ENCODE data around the gene HRH1.
"Not testable (repeated sequence)": the region's sequence is repeated elsewhere in the genome, so short reads cannot be mapped to it uniquely, and the experiment has no call there.

HRH1 gene

DNA sequence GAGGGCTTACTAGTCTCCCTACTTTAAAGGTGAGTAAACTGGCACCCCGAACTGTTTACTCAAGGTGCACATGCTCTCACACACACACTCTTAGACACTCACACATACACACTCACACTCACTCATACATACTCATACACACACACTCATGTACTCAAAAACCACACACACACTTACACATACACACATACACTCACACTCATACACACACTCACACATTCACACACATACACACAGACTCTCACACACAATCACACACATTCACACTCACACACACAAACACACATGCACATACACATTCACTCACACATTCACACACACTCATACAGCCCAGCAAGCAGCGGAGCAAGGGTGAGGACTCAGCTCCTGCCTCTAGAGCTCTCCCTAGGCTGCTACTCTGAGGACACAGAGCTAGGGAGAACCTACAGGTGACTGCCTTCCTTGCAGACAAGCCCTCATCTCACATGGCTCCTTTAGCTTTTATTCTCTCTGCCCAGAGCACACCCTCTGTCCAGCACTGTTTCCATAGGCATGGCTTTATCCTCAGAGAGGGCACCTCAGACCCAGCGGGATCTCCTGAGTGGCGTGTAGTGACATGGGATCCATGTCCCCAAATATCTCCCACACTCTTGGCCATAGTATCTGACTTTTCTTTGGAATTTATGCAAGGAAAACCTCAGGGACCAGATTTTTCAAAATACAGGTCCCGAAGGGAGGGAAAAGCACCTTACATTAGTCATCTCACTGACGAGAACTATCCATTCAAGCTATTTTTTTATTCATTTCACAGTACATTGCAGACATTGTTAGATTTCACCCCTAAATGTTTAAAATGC is 91.8 kb downstream of the HRH1 start:
- no peak for DNase-seq

GRCh38 chr3:11246663-11246970 is 92.3 kb downstream of the HRH1 start:
- no peak for DNase-seq

- no peak for DNase-seq
These were observed 93.1 kb downstream of the HRH1 start for GRCh38 chr3:11247362-11247761.

GRCh38 chr3:11248596-11248995 is 94.3 kb downstream of the HRH1 start:
- no peak for DNase-seq

DNA sequence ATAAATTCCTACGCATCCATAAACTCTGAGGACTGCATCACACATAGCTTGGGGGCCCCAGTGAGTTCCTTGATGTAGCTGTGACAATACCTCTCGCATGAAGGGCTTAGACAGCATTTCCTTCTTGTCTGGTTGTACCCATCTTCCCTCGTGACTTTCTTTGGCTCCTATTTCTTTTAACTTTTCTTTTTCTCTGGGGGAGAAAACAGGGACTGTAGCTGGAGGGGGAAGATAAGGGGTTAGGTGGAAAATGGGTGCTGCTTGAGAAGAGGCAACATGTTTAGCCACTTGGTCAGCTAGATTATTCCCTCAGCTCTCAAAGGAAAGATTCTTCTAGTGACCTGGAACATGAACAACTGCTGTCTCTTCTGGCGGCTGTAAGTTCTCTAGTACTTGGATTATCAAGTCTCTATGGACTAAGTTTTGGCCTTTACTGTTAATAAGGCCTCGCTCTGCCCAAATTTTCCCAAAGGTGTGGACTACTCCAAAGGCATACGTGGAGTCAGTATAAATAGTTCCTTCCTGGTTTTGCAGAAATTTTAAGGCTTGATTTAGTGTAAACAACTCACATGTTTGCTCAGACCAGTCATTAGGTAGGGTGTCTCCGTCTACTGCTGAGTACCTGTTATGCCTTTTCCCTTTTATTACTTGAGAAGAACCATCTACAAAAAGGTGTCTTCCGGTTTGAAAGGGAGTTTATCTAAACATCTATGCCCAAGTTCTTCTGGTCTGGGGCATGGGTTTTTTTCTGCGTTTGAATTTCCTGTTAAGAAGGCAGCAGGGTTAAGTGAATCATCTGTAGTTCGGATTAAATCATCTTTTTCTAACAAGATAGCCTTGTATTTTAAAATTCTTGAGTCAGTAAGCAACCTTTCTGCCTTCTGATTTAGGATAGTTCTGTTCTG is 96.9 kb downstream of the HRH1 start:
- no peak for DNase-seq

GRCh38 chr3:11251807-11252176 is 97.5 kb downstream of the HRH1 start:
- DNase-seq = no peak

GRCh38 chr3:11254876-11255275 is 100.6 kb downstream of the HRH1 start:
- no peak for DNase-seq

DNA sequence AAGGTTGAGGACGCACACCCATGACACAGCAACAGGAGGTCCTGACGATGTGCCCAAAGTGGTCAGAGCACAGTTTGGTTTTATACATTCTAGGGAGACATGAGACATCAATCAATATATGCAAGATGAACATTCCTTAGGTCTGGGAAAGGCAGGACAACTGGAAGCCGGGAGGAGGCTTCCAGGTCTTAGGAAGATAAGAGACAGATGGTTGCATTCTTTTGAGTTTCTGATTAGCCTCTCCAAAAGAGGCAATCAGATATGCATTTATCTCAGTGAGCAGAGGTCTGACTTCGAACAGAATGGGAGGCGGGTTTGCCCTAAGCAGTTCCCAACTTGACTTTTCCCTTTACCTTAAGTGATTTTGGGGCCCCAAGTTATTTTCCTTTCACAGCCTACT is 101.2 kb downstream of the HRH1 start:
- DNase-seq = not testable (repeated sequence)

GRCh38 chr3:11258958-11259357 is 104.7 kb downstream of the HRH1 start:
- DNase-seq = no peak

DNA sequence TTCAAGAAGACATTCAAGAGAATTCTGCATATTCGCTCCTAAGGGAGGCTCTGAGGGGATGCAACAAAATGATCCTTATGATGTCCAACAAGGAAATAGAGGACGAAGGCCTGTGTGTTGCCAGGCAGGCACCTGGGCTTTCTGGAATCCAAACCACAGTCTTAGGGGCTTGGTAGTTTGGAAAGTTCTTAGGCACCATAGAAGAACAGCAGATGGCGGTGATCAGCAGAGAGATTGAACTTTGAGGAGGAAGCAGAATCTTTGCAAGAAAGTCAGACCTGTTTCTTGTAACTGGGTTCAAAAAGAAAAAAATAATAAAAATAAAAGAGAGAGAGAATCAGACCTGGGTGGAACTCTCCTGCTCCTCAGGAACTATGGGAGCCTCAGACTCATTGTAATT is 106.2 kb downstream of the HRH1 start:
- no peak for DNase-seq

GRCh38 chr3:11269007-11269406 is 114.7 kb downstream of the HRH1 start:
- no peak for DNase-seq

DNA sequence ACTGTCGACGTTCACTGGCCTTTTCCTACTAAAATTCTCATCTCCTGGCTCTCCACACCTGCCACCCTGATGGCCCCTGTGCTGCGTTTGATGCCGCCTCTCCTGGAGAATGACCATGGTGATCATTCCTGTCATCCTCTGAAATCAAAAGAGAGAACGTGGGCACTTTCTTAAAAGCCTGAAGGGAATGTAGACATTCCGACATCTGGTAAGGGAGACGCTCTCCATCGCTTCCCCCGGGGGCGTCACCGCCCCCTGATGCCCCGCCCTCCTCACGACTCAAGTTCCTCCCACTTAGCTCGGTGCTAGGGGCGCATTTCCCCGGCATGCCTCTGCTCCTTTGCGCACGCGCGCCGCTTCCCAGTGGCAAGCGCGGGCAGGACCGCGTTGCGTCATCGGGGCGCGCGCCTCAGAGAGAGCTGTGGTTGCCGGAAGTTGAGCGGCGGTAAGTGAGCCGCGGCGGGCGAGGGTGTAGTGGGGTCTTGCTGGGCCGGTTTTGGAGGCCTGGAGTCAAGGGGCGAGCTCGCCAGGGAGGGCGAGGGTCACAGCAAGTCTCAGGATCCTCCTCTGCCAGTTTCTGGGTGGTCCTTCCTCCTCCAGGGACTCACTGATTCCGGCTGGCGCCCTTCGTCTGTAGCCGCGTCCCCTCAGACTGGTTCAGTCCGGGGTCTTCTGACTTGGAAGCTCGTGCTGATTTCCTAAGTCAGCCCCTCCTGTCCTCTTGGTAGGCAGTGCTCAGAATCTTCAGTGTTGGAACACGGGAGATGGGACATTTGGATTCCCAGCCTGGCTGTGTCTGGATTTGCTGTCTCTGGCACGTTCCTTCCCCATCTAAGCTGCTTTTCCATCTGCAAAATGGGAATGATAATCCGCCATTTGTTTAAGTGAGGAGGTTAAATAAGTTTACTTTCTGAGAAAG is 118.0 kb downstream of the HRH1 start, which contains the start of gene ATG7:
Gene ATG7 (plus strand): TSS at position 412 of the 919 bp plus-strand sequence. CDS start 26,299 bp downstream, outside the sequence.
- peak; percentile 97 for DNase-seq

DNA sequence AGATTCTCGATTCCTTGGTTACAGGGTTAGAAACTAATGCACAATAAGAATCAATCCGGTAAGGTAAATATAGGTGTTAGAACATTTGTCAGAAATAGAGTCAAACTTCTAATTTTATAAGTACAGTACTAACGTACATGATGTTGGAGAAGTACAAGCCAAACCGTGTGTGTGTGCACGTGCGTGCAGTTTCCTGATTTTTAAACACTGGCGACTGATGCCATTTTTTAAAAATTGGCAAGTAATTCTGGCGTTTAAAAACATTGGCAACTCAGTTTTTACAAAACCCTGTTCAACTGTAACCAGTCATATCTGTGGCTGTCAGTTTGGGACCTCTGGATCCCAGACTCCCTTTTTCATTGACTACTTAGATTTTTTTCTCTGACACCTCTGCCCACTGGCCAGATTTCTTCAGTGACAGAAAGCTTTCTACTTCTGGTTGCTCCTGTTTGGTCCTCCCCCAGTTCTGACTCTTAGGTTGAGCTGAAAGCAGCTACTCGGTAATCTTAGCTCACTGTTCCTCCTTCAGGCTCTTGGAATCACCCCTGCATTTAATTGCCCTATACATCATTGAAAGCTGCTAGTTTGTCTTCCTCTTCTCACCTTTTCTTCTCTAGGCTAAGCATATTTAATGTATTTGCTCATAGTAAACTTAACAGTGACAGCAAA is 118.7 kb downstream of the HRH1 start:
- DNase-seq = no peak

GRCh38 chr3:11273891-11274291 is 119.6 kb downstream of the HRH1 start:
- DNase-seq = no peak

DNA sequence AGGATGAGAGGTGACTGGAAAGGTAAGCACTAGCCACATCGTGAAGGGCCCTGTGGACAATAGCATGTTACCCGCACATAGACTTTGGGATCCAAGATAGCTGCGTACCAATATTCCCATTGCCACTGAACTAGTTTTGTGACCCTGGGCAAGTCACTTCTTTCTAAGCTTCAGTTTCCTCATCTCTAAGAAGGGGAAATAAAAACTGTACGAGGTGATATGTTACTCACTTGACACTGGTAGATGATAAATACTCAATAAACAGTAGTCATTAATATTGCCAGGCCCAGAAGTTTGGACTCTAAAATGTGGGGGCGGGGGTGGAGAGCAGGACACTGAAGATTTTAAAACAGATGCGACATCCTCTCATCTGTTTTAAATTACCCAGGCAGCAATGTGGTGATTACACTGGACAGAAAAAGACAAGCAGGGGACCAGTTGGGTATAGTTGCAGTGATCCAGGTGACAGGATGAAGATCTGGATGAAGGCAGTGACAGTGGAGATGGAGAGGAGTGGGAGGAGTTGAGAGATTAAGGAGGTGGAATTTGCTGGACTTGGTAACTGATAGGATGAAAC is 120.4 kb downstream of the HRH1 start:
- no peak for DNase-seq

DNA sequence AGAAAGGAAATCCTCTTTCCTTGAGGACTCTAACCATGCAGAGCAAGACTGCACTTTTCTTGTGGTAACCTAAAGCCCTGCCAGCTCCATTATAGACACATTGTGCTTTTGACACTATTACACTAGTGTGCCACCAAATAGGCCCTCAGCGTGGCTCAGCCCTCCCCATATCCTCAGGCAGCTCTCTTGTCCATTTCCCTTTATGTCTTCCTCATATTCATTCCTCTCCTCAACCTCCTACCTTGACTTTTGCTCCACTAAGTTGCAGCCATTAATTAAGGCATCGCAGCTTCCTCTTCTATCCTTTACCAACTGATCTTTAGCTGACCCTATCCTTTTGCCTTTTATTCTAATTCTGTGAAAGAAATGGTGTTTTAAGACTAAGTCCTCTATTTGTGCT is 121.6 kb downstream of the HRH1 start:
- DNase-seq = no peak

- no peak for DNase-seq
These were observed 122.6 kb downstream of the HRH1 start for GRCh38 chr3:11276901-11277300.

GRCh38 chr3:11282250-11283138 is 128.2 kb downstream of the HRH1 start:
- no peak for DNase-seq

- DNase-seq = no peak
These were observed 128.8 kb downstream of the HRH1 start for GRCh38 chr3:11283139-11283475.

DNA sequence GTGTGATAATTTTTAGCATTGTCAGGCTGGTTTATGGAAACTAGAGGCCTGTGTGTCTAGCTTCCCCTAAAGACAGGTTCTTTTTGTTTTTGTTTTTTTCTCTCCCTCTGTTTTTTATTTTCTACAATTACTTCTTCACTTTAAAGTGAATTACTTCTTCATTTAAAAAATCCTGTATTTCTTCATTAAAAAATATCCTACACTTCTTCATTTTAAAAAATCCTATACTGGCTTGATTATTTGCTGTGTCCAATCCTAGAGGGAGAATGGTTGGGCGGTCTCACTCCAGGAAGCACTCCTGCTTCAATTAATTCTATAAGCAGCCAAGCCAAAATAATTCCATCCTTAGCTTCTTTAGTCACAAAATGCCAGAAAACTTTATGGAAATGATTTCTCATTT is 129.7 kb downstream of the HRH1 start:
- DNase-seq = no peak

DNA sequence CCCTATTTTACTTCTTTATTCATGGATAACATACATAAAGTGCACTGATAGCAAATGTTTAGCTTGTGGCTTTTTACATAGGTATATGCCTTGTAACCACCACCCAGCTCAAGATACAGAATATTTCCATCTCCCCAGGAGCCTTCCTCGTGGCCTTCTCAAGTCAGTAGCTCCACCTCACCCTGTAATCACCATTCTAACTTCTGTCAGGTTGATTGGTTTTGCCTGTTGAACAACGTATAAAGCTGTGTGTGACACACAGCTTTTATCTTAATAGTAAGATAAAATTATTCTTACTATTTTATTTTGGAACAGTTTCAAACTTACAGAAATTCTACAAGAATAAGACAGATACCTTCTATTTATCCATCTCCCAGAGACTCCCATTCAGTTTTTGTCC is 131.2 kb downstream of the HRH1 start:
- no peak for DNase-seq

Data from stimulated activated CD4-positive, alpha-beta T cell treated with anti-CD3 and anti-CD28 coated beads, Interleukin-4, amount 100 ng/mL, for 1 hour (primary cell).